Body of pancreas (tissue), 4 donors: Measurements from ENCODE around the gene TXNL4B.

ENCODE experiments used
- POLR2A ChIP-seq, 3 donors: fragments of 450-650 bp; IDR thresholded peaks; one replicate each; pipeline ENCODE4 v1.6.1; 2016; ENCODE audit warnings: antibody characterized with exemption in 3 of 3, mild to moderate bottlenecking in 2 of 3
- TF ChIP-seq, protein P1 (sequence below), 7 experiments: fragments of 450-650 bp in 4 of 7; fragments of 200-600 bp in 3 of 7; sonication (generic) in 3 of 7; IDR thresholded peaks; one replicate each; pipeline ENCODE4 v1.5.1; 2016 to 2019; ENCODE audit warnings: antibody characterized with exemption in 7 of 7

GRCh38 chr16:72128701-72129100 lies 35.3 kb upstream of the TXNL4B start:
- TF ChIP-seq, protein P1, sequence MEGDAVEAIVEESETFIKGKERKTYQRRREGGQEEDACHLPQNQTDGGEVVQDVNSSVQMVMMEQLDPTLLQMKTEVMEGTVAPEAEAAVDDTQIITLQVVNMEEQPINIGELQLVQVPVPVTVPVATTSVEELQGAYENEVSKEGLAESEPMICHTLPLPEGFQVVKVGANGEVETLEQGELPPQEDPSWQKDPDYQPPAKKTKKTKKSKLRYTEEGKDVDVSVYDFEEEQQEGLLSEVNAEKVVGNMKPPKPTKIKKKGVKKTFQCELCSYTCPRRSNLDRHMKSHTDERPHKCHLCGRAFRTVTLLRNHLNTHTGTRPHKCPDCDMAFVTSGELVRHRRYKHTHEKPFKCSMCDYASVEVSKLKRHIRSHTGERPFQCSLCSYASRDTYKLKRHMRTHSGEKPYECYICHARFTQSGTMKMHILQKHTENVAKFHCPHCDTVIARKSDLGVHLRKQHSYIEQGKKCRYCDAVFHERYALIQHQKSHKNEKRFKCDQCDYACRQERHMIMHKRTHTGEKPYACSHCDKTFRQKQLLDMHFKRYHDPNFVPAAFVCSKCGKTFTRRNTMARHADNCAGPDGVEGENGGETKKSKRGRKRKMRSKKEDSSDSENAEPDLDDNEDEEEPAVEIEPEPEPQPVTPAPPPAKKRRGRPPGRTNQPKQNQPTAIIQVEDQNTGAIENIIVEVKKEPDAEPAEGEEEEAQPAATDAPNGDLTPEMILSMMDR (IDR thresholded peaks at IDR 0.05), result no peak
- TF ChIP-seq POLR2A (IDR thresholded peaks at IDR 0.05), result no peak
